Vagina (tissue), 2 donors: ENCODE measurements around the gene ZFP62. TPM values are rescaled to one million over a fixed set of nuclear protein-coding genes. Genes with fewer than 3 reads are reported as not detected.

Source experiments
- DNase-seq, 2 donors: peaks; one replicate each; pipeline ENCODE4 v3.0.0-alpha.2; 2017; ENCODE audit errors: extremely low spot score in 2 of 2
- H3K27ac ChIP-seq: fragments of 200-600 bp; sonication (generic); one replicate; pipeline ENCODE4 v1.5.1; 2019
- H3K27me3 ChIP-seq: fragments of 200-600 bp; sonication (generic); one replicate; pipeline ENCODE4 v1.5.1; 2019
- H3K36me3 ChIP-seq, 2 donors: fragments of 200-600 bp; sonication (generic); one replicate each; pipeline ENCODE4 v1.5.1; 2017 to 2019
- H3K4me1 ChIP-seq: fragments of 200-600 bp; sonication (generic); one replicate; pipeline ENCODE4 v1.5.1; 2019
- H3K4me3 ChIP-seq, 2 donors: fragments of 200-600 bp; sonication (generic); 1 replicate in 1 of 2; 2 replicates in 1 of 2; pipeline ENCODE4 v1.5.1; 2016 to 2019
- H3K9me3 ChIP-seq: fragments of 200-600 bp; sonication (generic); one replicate; pipeline ENCODE4 v1.5.1; 2019
- CTCF ChIP-seq, 3 experiments: fragments of 450-650 bp in 2 of 3; fragments of 200-600 bp in 1 of 3; sonication (generic) in 1 of 3; IDR thresholded peaks; one replicate each; pipeline ENCODE4 v1.5.1; 2017 to 2019; ENCODE audit warnings: antibody characterized with exemption in 3 of 3, mild to moderate bottlenecking in 2 of 3, moderate library complexity in 2 of 3
- POLR2A ChIP-seq, 2 donors: fragments of 450-650 bp; IDR thresholded peaks; one replicate each; pipeline ENCODE4 v1.6.1; 2017; ENCODE audit warnings: antibody characterized with exemption in 2 of 2, mild to moderate bottlenecking in 2 of 2, moderate library complexity in 2 of 2
- POLR2AphosphoS5 ChIP-seq, 2 donors: sonication (generic); formaldehyde crosslinking; IDR thresholded peaks; one replicate each; pipeline ENCODE4 v1.9.0; 2017; ENCODE audit warnings: antibody characterized with exemption in 2 of 2, mild to moderate bottlenecking in 2 of 2, low read depth in 1 of 2; ENCODE audit not compliant: insufficient read depth in 1 of 2
- intact Hi-C: fragments of 100-400 bp; cut with DNase I; formaldehyde crosslinking; loops from one replicate; pipeline ENCODE4 v1.15.1; 2023
- small RNA-seq: library from RNA; depleted of rRNA; stranded (forward); fragments of <200 nt; gene quantifications from one replicate; pipeline ENCODE3, GENCODE V24; 2016
- total RNA-seq: library from RNA; depleted of rRNA; stranded (reverse); fragments of >200 nt; gene quantifications from one replicate; pipeline ENCODE4 v1.2.3, GENCODE V29; 2016

The ZFP62 gene
- total RNA-seq, 1 donor from 2014 or later = 22.3 TPM

- TF ChIP-seq POLR2A (IDR thresholded peaks at IDR 0.05) (no peak), POLR2AphosphoS5 (IDR thresholded peaks at IDR 0.05; ENCODE audit: insufficient read depth in 1 of 2, low read depth in 1 of 2) (no peak), CTCF (IDR thresholded peaks at IDR 0.05) (no peak)
- Histone ChIP-seq H3K9me3 (no peaks in the 10 kb centered on the region), H3K4me1 (peaks cover 80% of the 10 kb centered on the region), H3K27ac (peak overlapping the region; percentile 99), H3K27me3 (no peaks in the 10 kb centered on the region), H3K36me3 (peaks cover 0 to 4% of the 10 kb centered on the region in 2 donors), H3K4me3 (no peak overlapping the region)
- intact Hi-C loops = no loop called here
- peak in 1 of 2 donors; percentile 7 for DNase-seq
These were observed 61.9 kb downstream of the ZFP62 start for GRCh38 chr5:180799194-180799593.

- no peak overlapping the region for H3K27ac ChIP-seq
- H3K4me1 ChIP-seq = peaks cover 70% of the 10 kb centered on the region
- H3K27me3 ChIP-seq = no peaks in the 10 kb centered on the region
- TF ChIP-seq POLR2AphosphoS5 (IDR thresholded peaks at IDR 0.05; ENCODE audit: insufficient read depth in 1 of 2, low read depth in 1 of 2) (no peak), POLR2A (IDR thresholded peaks at IDR 0.05) (no peak), CTCF (IDR thresholded peaks at IDR 0.05) (no peak)
- peaks cover 0 to 7% of the 10 kb centered on the region in 2 donors for H3K36me3 ChIP-seq
- intact Hi-C loops = no loop called here
- H3K4me3 ChIP-seq = no peak overlapping the region
- peak in 1 of 2 donors; percentile 84 for DNase-seq
- H3K9me3 ChIP-seq = no peaks in the 10 kb centered on the region
These were observed 62.9 kb downstream of the ZFP62 start for GRCh38 chr5:180798193-180798592.

Small RNAs within 50 kb of the gene (small RNA-seq; reads per million reads assigned to genes)
- gene RF00019 = not detected

Other genes with a start within 250 kb of the ZFP62 start
- 20.9 TPM for gene FLT4, start 211.7 kb downstream of the ZFP62 start, total RNA-seq
- not detected for gene OR2Y1, start 121.2 kb downstream of the ZFP62 start, total RNA-seq
- 152 TPM for gene MGAT1, start 58.5 kb downstream of the ZFP62 start, total RNA-seq
- gene BTNL8, start 37.9 kb upstream of the ZFP62 start, total RNA-seq = not detected
- not detected for gene BTNL3, start 127.6 kb upstream of the ZFP62 start, total RNA-seq
- 34.1 TPM for gene BTNL9, start 179.0 kb upstream of the ZFP62 start, total RNA-seq